A549 (cell line): Measurements from ENCODE around the gene P4HA3. TPM values are rescaled to one million over a fixed set of nuclear protein-coding genes. Genes with fewer than 3 reads are reported as not detected.

Experiments
- ATAC-seq, 2 experiments: fragments of 200-7000 bp in 1 of 2; fragments of >200 bp in 1 of 2; cut with Nextera tagmentation in 1 of 2; cut with Tn5 transposase in 1 of 2; 3 replicates each; pipeline versions ENCODE4 v1.8.0 to v1.9.1; 2018 to 2020; ENCODE audit warnings: mild to moderate bottlenecking in 1 of 2, moderate library complexity in 1 of 2
- CTCF ChIA-PET: fragments of 300-600 bp; sonication (Branson Sonifier 250); formaldehyde crosslinking; extraction: SDS; loops from one replicate; lab custom pipeline; 2021; ENCODE audit warnings: antibody characterized with exemption, inconsistent platforms; lab: Yijun Ruan, JAX
- POLR2A ChIA-PET: fragments of 350-600 bp; formaldehyde crosslinking; extraction: SDS; loops from one replicate; lab custom pipeline; 2021; ENCODE audit warnings: antibody characterized with exemption, inconsistent platforms; lab: Yijun Ruan, JAX
- DNase-seq, 2 experiments: peaks; one replicate each; pipeline versions ENCODE4 v3.0.0 to v3.0.0-alpha.2; 2011 to 2016; ENCODE audit warnings: low read depth in 1 of 2, low spot score in 1 of 2
- FAIRE-seq: peaks from 2 replicates; lab custom pipeline; 2011; peaks lifted over from hg19 to GRCh38; lab: Jason Lieb, UNC
- H3K27ac ChIP-seq, 2 experiments: fragments of >200 bp; sonication (Bioruptor Twin); formaldehyde crosslinking; 3 replicates each; pipeline ENCODE4 v1.5.1; 2016 to 2017
- H3K4me1 ChIP-seq: fragments of >200 bp; sonication (Bioruptor Twin); formaldehyde crosslinking; 3 replicates; pipeline ENCODE4 v1.6.1; 2016
- H3K4me2 ChIP-seq: fragments of >200 bp; sonication (Bioruptor Twin); formaldehyde crosslinking; 3 replicates; pipeline ENCODE4 v1.6.1; 2016
- H3K4me3 ChIP-seq: fragments of >200 bp; sonication (Bioruptor Twin); formaldehyde crosslinking; 3 replicates; pipeline ENCODE4 v1.5.1; 2016
- H3K9me3 ChIP-seq: fragments of >200 bp; sonication (Bioruptor Twin); formaldehyde crosslinking; 3 replicates; pipeline ENCODE4 v1.6.1; 2016
- BHLHE40 ChIP-seq: IDR thresholded peaks from 2 replicates; pipeline ENCODE4 v1.6.1; 2012; ENCODE audit warnings: low read depth, low read length, inconsistent platforms
- CBX8 ChIP-seq: fragments of 200-600 bp; sonication (generic); IDR thresholded peaks from 2 replicates; pipeline ENCODE4 v1.6.1; 2016
- CEBPB ChIP-seq, 2 experiments: fragments of >200 bp in 1 of 2; sonication (Bioruptor Twin) in 1 of 2; formaldehyde crosslinking in 1 of 2; IDR thresholded peaks; 2 replicates each; pipeline ENCODE4 v1.6.1; 2012 to 2016
- CHD2 ChIP-seq: fragments of 150-350 bp; IDR thresholded peaks from 2 replicates; pipeline ENCODE4 v1.6.1; 2014; ENCODE audit warnings: low read length; ENCODE audit not compliant: partially characterized antibody
- EP300 ChIP-seq, 2 experiments: fragments of >200 bp; sonication (Bioruptor Twin); formaldehyde crosslinking; IDR thresholded peaks; 2 replicates in 1 of 2; 3 replicates in 1 of 2; pipeline ENCODE4 v1.6.1; 2016 to 2017
- FOSB ChIP-seq: fragments of 250-450 bp; sonication (Bioruptor Pico); IDR thresholded peaks from 2 replicates; pipeline ENCODE4 v1.5.0; 2020; ENCODE audit warnings: mild to moderate bottlenecking, moderate library complexity
- FOXS1 ChIP-seq: fragments of 250-450 bp; sonication (Bioruptor Pico); IDR thresholded peaks from 2 replicates; pipeline ENCODE4 v1.5.0; 2020; ENCODE audit warnings: mild to moderate bottlenecking, moderate library complexity
- GATA3 ChIP-seq: IDR thresholded peaks from 2 replicates; pipeline ENCODE4 v1.6.1; 2012; ENCODE audit warnings: borderline replicate concordance
- HDAC2 ChIP-seq: fragments of 200-600 bp; sonication (generic); IDR thresholded peaks from 2 replicates; pipeline ENCODE4 v1.6.1; 2016
- HEYL ChIP-seq: fragments of 250-450 bp; sonication (Bioruptor Pico); IDR thresholded peaks from 2 replicates; pipeline ENCODE4 v1.8.0; 2021; ENCODE audit warnings: mild to moderate bottlenecking, moderate library complexity
- HOXB13 ChIP-seq: fragments of 250-450 bp; sonication (Bioruptor Pico); IDR thresholded peaks from 2 replicates; pipeline ENCODE4 v1.5.0; 2020; ENCODE audit warnings: low read depth, mild to moderate bottlenecking, moderate library complexity
- HOXB5 ChIP-seq: fragments of 250-450 bp; sonication (Bioruptor Pico); IDR thresholded peaks from 2 replicates; pipeline ENCODE4 v1.5.0; 2020; ENCODE audit warnings: mild to moderate bottlenecking, moderate library complexity
- JUN ChIP-seq, 2 experiments: fragments of >200 bp; sonication (Bioruptor Twin); formaldehyde crosslinking; IDR thresholded peaks; 2 replicates in 1 of 2; 3 replicates in 1 of 2; pipeline ENCODE4 v1.6.1; 2016 to 2017
- JUNB ChIP-seq: fragments of >200 bp; sonication (Bioruptor Twin); formaldehyde crosslinking; IDR thresholded peaks from 2 replicates; pipeline ENCODE4 v1.6.1; 2016
- KDM1A ChIP-seq: fragments of 200-600 bp; sonication (generic); IDR thresholded peaks from 2 replicates; pipeline ENCODE4 v1.6.1; 2016; ENCODE audit warnings: low read depth, mild to moderate bottlenecking
- NFE2L2 ChIP-seq: fragments of 150-350 bp; conservative IDR thresholded peaks from 2 replicates; pipeline ENCODE4 v1.6.1; 2014; ENCODE audit warnings: low read length
- NR3C1 ChIP-seq: fragments of >200 bp; sonication (Bioruptor Twin); formaldehyde crosslinking; IDR thresholded peaks from 3 replicates; pipeline ENCODE4 v1.6.1; 2017
- POLR2AphosphoS2 ChIP-seq: conservative IDR thresholded peaks from 2 replicates; pipeline ENCODE4 v1.6.1; 2012; ENCODE audit warnings: low read length, improper control_type of control experiment, inconsistent platforms
- RAD21 ChIP-seq, 2 experiments: fragments of >200 bp in 1 of 2; sonication (Bioruptor Twin) in 1 of 2; formaldehyde crosslinking in 1 of 2; IDR thresholded peaks in 1 of 2; conservative IDR thresholded peaks in 1 of 2; 2 replicates in 1 of 2; 3 replicates in 1 of 2; pipeline ENCODE4 v1.6.1; 2012 to 2018; ENCODE audit warnings: inconsistent platforms in 1 of 2
- RARB ChIP-seq: fragments of 250-450 bp; sonication (Bioruptor Pico); IDR thresholded peaks from 2 replicates; pipeline ENCODE4 v1.8.0; 2021; ENCODE audit warnings: mild to moderate bottlenecking, moderate library complexity
- RCOR1 ChIP-seq: fragments of 150-350 bp; IDR thresholded peaks from 2 replicates; pipeline ENCODE4 v1.6.1; 2014; ENCODE audit warnings: antibody characterized with exemption, low read length, low read depth
- SMC3 ChIP-seq: fragments of >200 bp; sonication (Bioruptor Twin); formaldehyde crosslinking; IDR thresholded peaks from 3 replicates; pipeline ENCODE4 v1.6.1; 2018; ENCODE audit warnings: inconsistent platforms
- TFCP2L1 ChIP-seq: fragments of 250-450 bp; sonication (Bioruptor Pico); IDR thresholded peaks from 2 replicates; pipeline ENCODE4 v1.5.0; 2021; ENCODE audit warnings: mild to moderate bottlenecking
- ZFP36 ChIP-seq: fragments of 450-650 bp; IDR thresholded peaks from 2 replicates; pipeline ENCODE4 v1.6.1; 2014; ENCODE audit warnings: borderline replicate concordance; ENCODE audit not compliant: partially characterized antibody
- ZNF302 ChIP-seq: fragments of 250-450 bp; sonication (Bioruptor Pico); IDR thresholded peaks from 2 replicates; pipeline ENCODE4 v1.9.0; 2021; ENCODE audit warnings: inconsistent platforms, mild to moderate bottlenecking, moderate library complexity
- ZSCAN20 ChIP-seq: fragments of 250-450 bp; sonication (Bioruptor Pico); IDR thresholded peaks from 2 replicates; pipeline ENCODE4 v1.8.0; 2022; ENCODE audit warnings: mild to moderate bottlenecking, moderate library complexity
- WGBS: methylation state at CpG from one replicate; pipeline ENCODE4 v1.1.6; 2017; ENCODE audit errors: missing lambda C conversion rate; 5-methylcytosine and 5-hydroxymethylcytosine counted together
- polyA plus RNA-seq, 4 experiments: library from polyadenylated mRNA; depleted of rRNA in 3 of 4; stranded (reverse); fragments of >200 nt; fragmentation: RNase III in 1 of 4; extraction: RNeasy Plus Mini Kit Qiagen cat#74134 plus additional on column Dnase treatment in 1 of 4; gene quantifications; 2 replicates in 3 of 4; 3 replicates in 1 of 4; pipeline ENCODE4 v1.2.3, GENCODE V29; 2011 to 2017
- TF ChIP-seq, protein P1 (sequence below): fragments of 450-650 bp; IDR thresholded peaks from 2 replicates; pipeline ENCODE4 v1.6.1; 2014; ENCODE audit warnings: antibody characterized with exemption
- TF ChIP-seq, protein P2 (sequence below): fragments of 200-600 bp; sonication (generic); IDR thresholded peaks from 2 replicates; pipeline ENCODE4 v1.6.1; 2016; ENCODE audit warnings: antibody characterized with exemption, mild to moderate bottlenecking, moderate library complexity
- TF ChIP-seq, protein P3 (sequence below): IDR thresholded peaks from 2 replicates; pipeline ENCODE4 v1.6.1; 2012
- TF ChIP-seq, protein P4 (sequence below): IDR thresholded peaks from 2 replicates; pipeline ENCODE4 v1.6.1; 2012

P4HA3 gene
- polyA plus RNA-seq, 2 of the 4 experiments (the other 2 are of a cell fraction), result 48.1 to 50.4 TPM

DNA sequence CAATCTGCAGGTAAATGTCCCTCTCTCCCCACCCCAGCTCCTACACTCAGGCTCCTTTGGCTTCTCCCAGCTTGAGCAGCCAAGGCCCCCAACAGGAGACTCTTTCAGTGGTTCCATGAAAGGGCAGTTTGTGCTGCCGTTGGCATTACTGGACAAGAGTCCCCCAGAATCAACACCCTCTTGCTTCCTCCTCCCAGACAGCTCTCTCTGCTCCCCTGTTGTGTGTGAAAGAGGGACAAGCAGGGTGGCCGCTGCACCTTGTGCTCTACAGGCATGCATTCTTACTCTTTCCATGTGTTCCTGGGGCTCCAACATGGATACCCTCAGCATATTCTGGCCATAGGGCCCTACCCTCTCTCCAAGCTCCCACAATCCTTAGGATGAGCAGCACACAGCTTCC, 48.7 kb downstream of the P4HA3 start:
- no peak for FAIRE-seq
- Histone ChIP-seq H3K27ac (peak overlapping the region; percentile 22 to 81; a peak in 5 of 6 replicates), H3K4me1 (peaks cover 64% of the 10 kb centered on the region), H3K9me3 (no peaks in the 10 kb centered on the region)
- no peak for TF ChIP-seq JUN (IDR thresholded peaks at IDR 0.05)
- TF ChIP-seq, protein P1, sequence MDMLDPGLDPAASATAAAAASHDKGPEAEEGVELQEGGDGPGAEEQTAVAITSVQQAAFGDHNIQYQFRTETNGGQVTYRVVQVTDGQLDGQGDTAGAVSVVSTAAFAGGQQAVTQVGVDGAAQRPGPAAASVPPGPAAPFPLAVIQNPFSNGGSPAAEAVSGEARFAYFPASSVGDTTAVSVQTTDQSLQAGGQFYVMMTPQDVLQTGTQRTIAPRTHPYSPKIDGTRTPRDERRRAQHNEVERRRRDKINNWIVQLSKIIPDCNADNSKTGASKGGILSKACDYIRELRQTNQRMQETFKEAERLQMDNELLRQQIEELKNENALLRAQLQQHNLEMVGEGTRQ, result no peak
- no peak for TF ChIP-seq NFE2L2
- no peak for TF ChIP-seq EP300 (IDR thresholded peaks at IDR 0.05)
- TF ChIP-seq, protein P2, sequence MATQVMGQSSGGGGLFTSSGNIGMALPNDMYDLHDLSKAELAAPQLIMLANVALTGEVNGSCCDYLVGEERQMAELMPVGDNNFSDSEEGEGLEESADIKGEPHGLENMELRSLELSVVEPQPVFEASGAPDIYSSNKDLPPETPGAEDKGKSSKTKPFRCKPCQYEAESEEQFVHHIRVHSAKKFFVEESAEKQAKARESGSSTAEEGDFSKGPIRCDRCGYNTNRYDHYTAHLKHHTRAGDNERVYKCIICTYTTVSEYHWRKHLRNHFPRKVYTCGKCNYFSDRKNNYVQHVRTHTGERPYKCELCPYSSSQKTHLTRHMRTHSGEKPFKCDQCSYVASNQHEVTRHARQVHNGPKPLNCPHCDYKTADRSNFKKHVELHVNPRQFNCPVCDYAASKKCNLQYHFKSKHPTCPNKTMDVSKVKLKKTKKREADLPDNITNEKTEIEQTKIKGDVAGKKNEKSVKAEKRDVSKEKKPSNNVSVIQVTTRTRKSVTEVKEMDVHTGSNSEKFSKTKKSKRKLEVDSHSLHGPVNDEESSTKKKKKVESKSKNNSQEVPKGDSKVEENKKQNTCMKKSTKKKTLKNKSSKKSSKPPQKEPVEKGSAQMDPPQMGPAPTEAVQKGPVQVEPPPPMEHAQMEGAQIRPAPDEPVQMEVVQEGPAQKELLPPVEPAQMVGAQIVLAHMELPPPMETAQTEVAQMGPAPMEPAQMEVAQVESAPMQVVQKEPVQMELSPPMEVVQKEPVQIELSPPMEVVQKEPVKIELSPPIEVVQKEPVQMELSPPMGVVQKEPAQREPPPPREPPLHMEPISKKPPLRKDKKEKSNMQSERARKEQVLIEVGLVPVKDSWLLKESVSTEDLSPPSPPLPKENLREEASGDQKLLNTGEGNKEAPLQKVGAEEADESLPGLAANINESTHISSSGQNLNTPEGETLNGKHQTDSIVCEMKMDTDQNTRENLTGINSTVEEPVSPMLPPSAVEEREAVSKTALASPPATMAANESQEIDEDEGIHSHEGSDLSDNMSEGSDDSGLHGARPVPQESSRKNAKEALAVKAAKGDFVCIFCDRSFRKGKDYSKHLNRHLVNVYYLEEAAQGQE, result no peak
- no peak for TF ChIP-seq ZFP36
- no peak for TF ChIP-seq CBX8
- no peak for TF ChIP-seq RAD21 (conservative IDR thresholded peaks at IDR 0.05 in 1 of 2, IDR thresholded peaks at IDR 0.05 in 1 of 2)
- TF ChIP-seq TFCP2L1, result no peak
- no peak for TF ChIP-seq NR3C1
- no peak for TF ChIP-seq HOXB13 (CRISPR knock-in tag)
- TF ChIP-seq FOXS1 (CRISPR knock-in tag), result no peak
- TF ChIP-seq RARB, result no peak
- no peak for TF ChIP-seq KDM1A
- TF ChIP-seq CEBPB (IDR thresholded peaks at IDR 0.05), result no peak
- TF ChIP-seq ZNF302 (CRISPR knock-in tag), result no peak
- TF ChIP-seq FOSB, result no peak
- no peak for TF ChIP-seq HEYL (CRISPR knock-in tag)
- TF ChIP-seq BHLHE40, result no peak
- TF ChIP-seq, all 56 proteins: peak for 0
- ChIA-PET CTCF (interaction anchor here (1.3 to 15.6 kb wide), 2 partner anchors 35 to 183 kb away, joined by 3 to 331 read pairs; no protein-coding TSS in a partner anchor), POLR2A (no interaction called here)
- Histone ChIP-seq H3K4me2 (no peak overlapping the region), H3K4me3 (no peak overlapping the region)
- DNase-seq, result no peak
- WGBS, result 75% methylated on average over 2 of the region's 2 CpGs
- no peak for ATAC-seq

DNA sequence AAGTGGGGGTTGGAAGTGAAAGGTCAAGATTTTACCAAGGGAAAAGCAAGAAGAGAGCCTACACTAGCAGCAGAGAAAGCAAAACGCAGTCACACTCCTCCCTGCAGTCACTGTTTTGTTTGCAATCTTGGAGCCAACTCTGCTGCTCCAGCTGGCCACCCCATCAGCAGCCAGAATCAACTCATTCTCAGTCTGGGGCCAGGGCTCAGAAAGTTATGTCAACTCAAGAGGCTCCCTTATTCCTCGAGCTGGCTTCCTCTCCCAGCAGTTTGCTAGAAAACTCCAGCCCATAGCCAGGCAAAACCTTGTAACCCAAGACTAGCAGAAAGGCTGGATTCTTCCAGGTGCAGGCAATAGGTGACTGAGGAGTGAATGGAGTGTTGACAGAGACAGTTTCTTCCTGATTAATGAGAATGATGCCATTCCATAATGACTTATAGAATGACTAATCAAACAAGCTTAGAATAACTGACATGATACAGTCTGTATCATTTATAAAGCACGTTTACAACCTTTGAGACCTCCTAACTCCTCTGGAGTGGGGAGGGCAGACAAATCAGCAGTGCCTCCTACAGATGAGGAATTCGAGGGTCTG, 53.4 kb downstream of the P4HA3 start:
- ChIA-PET POLR2A (interaction anchor here (1.5 kb wide), 1 partner anchor 21 kb away, joined by 6 read pairs; no protein-coding TSS in a partner anchor), CTCF (interaction anchor here (0.8 to 15.6 kb wide), 6 partner anchors 10 to 312 kb away, joined by 3 to 331 read pairs (median 4); no protein-coding TSS in a partner anchor)
- Histone ChIP-seq H3K9me3 (no peaks in the 10 kb centered on the region), H3K27ac (peak overlapping the region; percentile 69 to 83), H3K4me2 (peak overlapping the region; percentile 30), H3K4me3 (no peak overlapping the region), H3K4me1 (peaks cover 53% of the 10 kb centered on the region)
- peak in 1 of 2 experiments; percentile 32 for DNase-seq
- no peak for FAIRE-seq
- 14% methylated on average over 4 of the region's 4 CpGs for WGBS
- ATAC-seq, result peak in 1 of 2 experiments; percentile 30; a peak in 3 of 6 replicates
- TF ChIP-seq GATA3 (peak; percentile 51; the same call in 1 of the 2 replicates), TFCP2L1 (no peak), ZSCAN20 (CRISPR knock-in tag) (no peak), RCOR1 (no peak), NFE2L2 (no peak), SMC3 (no peak), HOXB5 (no peak; the same call in 1 of the 2 replicates), CEBPB (IDR thresholded peaks at IDR 0.05) (no peak), POLR2AphosphoS2 (0 out of 2 replicates have a peak, but pooled peaks have one; percentile 33), CBX8 (no peak), RAD21 (conservative IDR thresholded peaks at IDR 0.05 in 1 of 2, IDR thresholded peaks at IDR 0.05 in 1 of 2) (no peak), HDAC2 (no peak), JUNB (peak; percentile 51), CHD2 (no peak)
- TF ChIP-seq, protein P3, sequence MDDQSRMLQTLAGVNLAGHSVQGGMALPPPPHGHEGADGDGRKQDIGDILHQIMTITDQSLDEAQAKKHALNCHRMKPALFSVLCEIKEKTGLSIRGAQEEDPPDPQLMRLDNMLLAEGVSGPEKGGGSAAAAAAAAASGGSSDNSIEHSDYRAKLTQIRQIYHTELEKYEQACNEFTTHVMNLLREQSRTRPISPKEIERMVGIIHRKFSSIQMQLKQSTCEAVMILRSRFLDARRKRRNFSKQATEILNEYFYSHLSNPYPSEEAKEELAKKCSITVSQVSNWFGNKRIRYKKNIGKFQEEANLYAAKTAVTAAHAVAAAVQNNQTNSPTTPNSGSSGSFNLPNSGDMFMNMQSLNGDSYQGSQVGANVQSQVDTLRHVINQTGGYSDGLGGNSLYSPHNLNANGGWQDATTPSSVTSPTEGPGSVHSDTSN, result no peak
- TF ChIP-seq, protein P2, result no peak
- TF ChIP-seq, protein P4, sequence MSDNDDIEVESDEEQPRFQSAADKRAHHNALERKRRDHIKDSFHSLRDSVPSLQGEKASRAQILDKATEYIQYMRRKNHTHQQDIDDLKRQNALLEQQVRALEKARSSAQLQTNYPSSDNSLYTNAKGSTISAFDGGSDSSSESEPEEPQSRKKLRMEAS, result peak; percentile 41
